ENCODE results near the gene RBPJ.

DNA sequence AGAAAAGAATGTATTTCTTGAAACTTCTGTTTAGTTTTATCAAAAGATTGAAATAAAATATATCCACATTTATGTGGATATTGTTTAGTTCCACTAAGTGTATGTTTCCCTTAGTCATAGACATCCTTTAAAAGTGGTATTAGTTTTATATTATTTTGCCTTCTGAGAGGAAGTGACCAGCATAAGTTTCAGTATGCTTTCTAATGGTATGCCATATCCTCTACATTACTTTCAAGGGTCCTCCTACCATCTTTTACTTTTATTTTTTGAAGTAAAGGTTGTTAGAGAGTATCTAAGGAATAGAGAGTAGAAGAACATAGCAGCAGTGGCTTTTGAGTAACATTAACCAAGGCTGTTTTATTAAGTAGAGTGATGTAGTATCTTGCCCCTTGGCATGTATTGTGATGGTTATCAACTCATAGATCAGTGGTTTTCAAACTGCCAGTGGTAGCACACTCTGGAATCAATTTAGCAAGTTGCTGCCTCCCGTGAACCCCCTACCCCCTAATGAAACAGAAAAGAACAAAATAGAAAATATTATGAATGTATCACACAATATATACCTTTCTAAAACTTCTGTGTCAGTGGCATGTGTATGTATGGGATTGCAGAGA, 44.8 kb downstream of the RBPJ start:
- TF ChIP-seq, protein P1, sequence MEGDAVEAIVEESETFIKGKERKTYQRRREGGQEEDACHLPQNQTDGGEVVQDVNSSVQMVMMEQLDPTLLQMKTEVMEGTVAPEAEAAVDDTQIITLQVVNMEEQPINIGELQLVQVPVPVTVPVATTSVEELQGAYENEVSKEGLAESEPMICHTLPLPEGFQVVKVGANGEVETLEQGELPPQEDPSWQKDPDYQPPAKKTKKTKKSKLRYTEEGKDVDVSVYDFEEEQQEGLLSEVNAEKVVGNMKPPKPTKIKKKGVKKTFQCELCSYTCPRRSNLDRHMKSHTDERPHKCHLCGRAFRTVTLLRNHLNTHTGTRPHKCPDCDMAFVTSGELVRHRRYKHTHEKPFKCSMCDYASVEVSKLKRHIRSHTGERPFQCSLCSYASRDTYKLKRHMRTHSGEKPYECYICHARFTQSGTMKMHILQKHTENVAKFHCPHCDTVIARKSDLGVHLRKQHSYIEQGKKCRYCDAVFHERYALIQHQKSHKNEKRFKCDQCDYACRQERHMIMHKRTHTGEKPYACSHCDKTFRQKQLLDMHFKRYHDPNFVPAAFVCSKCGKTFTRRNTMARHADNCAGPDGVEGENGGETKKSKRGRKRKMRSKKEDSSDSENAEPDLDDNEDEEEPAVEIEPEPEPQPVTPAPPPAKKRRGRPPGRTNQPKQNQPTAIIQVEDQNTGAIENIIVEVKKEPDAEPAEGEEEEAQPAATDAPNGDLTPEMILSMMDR (IDR thresholded peaks at IDR 0.05) = no peak
- TF ChIP-seq EZH2 (IDR thresholded peaks at IDR 0.05) = no peak
